Measurements from ENCODE around the gene NBPF12.
"Not testable (repeated sequence)": the region's sequence is repeated elsewhere in the genome, so short reads cannot be mapped to it uniquely, and the experiment has no call there.

Gene NBPF12

GRCh38 chr1:146987502-146987901, 49.4 kb downstream of the NBPF12 start:
- not testable (repeated sequence) for DNase-seq

- not testable (repeated sequence) for DNase-seq
These were observed 51.3 kb downstream of the NBPF12 start for GRCh38 chr1:146989455-146989854.

- DNase-seq, result not testable (repeated sequence)
These were observed 70.4 kb downstream of the NBPF12 start for GRCh38 chr1:147008495-147008894.

GRCh38 chr1:147026975-147027374, 88.9 kb downstream of the NBPF12 start:
- not testable (repeated sequence) for DNase-seq

GRCh38 chr1:147030066-147030653, 92.0 kb downstream of the NBPF12 start:
- not testable (repeated sequence) for DNase-seq

GRCh38 chr1:147039916-147040315, 101.8 kb downstream of the NBPF12 start:
- DNase-seq, result no peak

GRCh38 chr1:147042891-147043290, 104.8 kb downstream of the NBPF12 start:
- DNase-seq, result not testable (repeated sequence)

- DNase-seq, result not testable (repeated sequence)
These were observed 106.4 kb downstream of the NBPF12 start for GRCh38 chr1:147044511-147044910.
